Prostate gland (tissue), 2 donors: ENCODE data around the gene KCNQ5.

Experiments
- CTCF ChIP-seq, 4 experiments: fragments of 200-600 bp in 2 of 4; fragments of 450-650 bp in 2 of 4; sonication (generic) in 2 of 4; IDR thresholded peaks; 1 replicate in 3 of 4; 2 replicates in 1 of 4; pipeline ENCODE4 v1.5.1; 2016 to 2019; ENCODE audit warnings: antibody characterized with exemption in 4 of 4, mild to moderate bottlenecking in 2 of 4, moderate library complexity in 2 of 4
- POLR2A ChIP-seq: fragments of 450-650 bp; IDR thresholded peaks from one replicate; pipeline ENCODE4 v1.6.1; 2016; ENCODE audit warnings: antibody characterized with exemption, mild to moderate bottlenecking
- POLR2AphosphoS5 ChIP-seq: sonication (generic); formaldehyde crosslinking; IDR thresholded peaks from one replicate; pipeline ENCODE4 v1.6.1; 2017; ENCODE audit warnings: antibody characterized with exemption

- TF ChIP-seq POLR2A (no peak), CTCF (IDR thresholded peaks at IDR 0.05) (no peak), POLR2AphosphoS5 (no peak)
Measured at GRCh38 chr6:72589096-72589495, 32.8 kb upstream of the KCNQ5 start.
